ENCODE results near the gene S100A12.

S100A12 gene

DNA sequence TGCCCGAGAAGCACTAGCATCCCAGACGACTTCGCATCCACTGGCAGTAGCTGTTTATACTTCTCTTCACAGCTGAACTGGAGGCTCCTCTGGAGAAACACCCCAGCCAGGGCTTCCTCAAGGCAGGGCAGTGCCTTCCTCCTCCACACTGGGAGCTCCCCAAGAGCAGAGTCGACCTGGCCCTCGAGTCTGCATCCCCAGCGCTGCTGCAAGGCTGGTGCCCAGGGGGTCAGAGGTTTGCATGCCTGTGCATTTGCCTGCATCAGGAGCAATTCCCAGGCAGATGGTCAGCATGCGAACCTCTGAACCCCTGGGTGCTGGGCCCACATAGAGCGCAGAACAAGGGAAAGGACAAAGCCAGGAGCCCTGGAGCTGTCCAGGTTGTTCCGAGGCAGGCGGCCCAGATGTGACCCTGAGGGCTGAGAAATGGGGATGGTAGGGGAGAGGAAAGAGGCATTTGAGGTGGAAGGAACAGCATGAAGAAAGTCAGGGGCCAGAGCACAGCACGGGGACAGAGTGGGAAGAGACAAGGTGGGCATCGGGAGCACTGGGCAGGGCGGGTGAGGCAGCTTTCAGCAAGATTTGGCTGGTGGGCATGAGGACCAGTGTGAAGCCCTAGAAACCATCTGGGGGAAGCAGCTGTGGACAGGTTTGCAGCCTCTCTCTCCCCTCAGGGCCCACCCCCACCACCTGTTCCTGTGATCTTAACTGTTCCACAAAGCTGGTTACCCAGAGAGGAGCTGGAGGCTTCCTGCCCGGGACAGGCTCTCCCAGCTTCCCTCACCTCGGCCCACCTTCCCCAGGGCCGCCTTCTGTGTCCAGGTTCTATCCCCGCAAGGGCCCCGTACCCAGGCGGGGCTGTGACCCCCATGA, 21.9 kb upstream of the S100A12 start:
- DNase-seq (ENCODE audit: low read depth in 3 of 3): no peak

- no peak for DNase-seq (ENCODE audit: low read depth in 3 of 3)
Observed at GRCh38 chr1:153396461-153396860, 21.0 kb upstream of the S100A12 start.

DNA sequence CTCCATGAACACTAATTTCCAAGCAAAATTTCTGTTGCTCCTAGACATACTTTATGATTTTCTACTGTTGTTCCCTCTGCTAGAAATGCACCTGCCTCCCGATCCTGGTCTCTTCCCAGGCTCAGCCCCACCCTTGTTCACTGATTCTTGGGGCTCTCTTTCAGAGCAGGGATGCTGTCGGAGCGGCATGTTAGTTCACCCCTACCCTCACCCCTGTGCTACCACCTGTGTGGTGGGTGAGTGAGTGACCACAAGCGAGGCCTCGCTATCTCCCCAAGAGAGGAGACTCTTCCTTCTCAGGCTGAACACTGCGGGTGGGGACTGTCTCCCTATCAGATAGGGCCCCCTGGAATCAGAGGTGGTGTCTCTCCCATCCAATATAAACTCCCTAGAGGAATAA, 20.4 kb upstream of the S100A12 start:
- DNase-seq (ENCODE audit: low read depth in 3 of 3): no peak

GRCh38 chr1:153395136-153395685, 19.8 kb upstream of the S100A12 start:
- no peak for DNase-seq (ENCODE audit: low read depth in 3 of 3)

DNA sequence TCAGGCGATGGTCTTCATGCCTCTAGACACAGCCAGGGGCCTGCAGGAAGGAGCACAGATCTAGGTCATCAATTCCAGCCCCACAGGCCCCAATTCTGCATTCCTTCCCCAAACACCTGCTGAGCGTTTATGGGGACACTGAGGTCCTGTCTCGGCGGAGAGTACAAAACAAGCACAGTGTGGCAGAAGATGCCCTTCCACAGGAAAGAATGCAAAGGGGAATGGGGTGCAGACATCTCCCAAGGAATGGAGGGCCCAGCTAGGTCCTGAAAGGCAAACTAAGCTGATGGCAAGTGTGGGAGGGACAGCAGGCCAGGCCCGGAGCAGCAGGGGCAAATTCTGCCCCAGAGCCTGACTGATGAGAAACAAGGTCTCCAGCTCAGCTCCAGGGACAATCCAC, 19.0 kb upstream of the S100A12 start:
- DNase-seq (ENCODE audit: low read depth in 3 of 3): no peak

- no peak for DNase-seq (ENCODE audit: low read depth in 3 of 3)
Observed at GRCh38 chr1:153393926-153394325, 18.5 kb upstream of the S100A12 start.

GRCh38 chr1:153392822-153393221, 17.4 kb upstream of the S100A12 start:
- no peak for DNase-seq (ENCODE audit: low read depth in 3 of 3)

DNA sequence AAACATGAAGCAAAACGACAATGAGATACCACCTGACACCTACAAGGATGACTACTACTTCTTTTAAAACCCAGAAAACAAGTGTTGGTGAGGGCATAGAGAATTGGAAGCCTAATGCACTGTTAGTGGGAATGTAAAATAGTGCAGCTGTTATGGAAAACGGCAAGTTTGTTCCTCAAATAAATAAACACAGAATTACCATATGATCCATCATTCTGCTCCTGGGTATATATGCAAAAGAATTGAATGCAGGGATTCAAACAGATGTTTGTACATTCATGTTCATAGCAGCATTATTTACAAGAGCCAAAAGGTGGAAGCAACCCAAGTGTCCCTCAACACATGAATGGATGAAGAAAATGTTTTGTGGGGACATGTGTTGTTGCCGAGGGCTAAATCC, 16.8 kb upstream of the S100A12 start:
- no peak for DNase-seq (ENCODE audit: low read depth in 3 of 3)

DNA sequence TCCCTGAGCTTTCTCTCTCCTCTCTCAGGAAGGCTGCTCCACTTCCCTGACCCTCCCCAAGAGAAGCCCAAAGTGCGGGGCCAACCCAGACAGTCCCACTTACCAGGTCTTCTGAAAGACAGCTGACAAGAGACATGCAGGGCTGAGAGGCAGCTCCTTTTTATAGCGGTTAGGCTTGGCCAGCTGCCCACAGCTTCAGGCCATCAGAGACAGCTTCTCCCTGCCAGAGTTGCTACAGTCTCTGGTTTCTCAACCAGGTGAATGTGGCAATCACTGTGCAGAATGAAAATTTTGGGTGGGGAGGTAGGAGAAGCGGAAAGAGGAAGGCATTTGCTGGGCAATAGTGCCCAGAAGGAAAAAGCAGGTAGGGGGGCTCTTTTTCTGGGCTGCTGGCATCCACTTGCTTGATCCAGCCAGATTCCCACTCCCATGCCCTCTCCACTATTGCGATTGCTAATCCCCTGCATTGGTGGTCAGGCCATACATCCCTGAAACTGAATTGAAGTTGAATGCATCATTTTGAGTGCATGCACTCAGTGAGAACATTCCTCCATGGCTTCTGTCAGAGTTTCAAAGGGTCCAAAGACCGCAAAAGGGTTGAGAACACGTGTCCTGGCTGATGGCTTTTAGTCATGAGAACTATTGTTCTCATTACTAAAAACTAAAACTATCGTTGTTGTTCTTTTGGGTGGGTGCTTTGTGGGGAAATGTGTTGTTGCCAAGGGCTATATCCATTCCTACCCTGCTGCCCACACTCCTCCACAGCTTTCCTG, 15.7 kb upstream of the S100A12 start, which contains the start of gene S100A8:
Gene S100A8 (minus strand): TSS at position 136 of the 773 bp plus-strand sequence. CDS start 538 bp downstream, outside the sequence.
- no peak for DNase-seq (ENCODE audit: low read depth in 3 of 3)

DNA sequence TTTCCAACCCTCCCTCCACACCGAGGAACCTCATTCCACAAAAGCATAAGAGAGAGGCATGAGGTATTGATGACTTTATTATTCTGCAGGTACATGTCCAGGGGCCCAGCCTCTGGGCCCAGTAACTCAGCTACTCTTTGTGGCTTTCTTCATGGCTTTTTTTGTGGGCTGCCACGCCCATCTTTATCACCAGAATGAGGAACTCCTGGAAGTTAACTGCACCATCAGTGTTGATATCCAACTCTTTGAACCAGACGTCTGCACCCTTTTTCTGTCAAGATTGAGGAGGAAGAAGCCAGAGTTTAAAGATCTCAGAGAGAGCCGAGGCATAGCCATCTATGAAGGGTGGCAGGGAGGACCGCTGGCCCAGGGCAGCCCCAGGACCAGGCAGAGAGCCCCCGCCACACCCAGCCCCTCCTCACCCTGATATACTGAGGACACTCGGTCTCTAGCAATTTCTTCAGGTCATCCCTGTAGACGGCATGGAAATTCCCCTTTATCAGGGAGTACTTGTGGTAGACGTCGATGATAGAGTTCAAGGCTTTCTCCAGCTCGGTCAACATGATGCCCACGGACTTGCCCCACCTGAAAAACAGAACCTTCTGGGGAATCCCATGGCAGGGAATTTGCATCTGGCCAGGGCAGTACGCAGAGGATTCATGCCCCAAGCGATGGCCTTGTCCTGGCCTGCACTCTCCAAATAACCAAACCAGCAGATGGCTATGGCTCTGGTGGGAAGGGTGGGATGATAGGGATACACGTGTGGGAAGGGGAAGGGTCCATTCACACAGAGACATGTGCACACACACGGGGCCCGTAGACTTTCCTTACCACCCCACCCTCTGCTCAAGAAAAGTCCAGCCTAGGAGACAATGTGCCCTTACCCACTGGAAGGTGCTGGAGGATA, 14.8 kb upstream of the S100A12 start:
- no peak for DNase-seq (ENCODE audit: low read depth in 3 of 3)

DNA sequence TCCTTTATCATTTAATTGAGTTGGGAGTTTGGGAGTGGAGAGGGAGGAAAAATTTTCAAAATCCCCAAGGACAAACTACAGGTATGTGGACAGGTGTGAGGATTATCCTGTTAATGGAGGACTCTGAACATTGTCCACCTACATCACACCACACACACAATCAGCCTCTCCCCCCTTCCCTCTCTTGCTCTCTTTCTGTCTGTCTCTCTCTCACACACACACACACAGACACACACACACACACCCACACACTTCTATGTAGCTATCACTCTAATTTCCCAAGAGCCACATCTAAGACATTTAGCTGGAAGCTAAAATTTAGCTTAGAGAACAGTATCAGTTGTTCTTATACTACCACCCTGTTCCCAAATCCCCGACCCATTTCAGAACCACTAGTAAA, 14.0 kb upstream of the S100A12 start:
- DNase-seq (ENCODE audit: low read depth in 3 of 3): no peak

DNA sequence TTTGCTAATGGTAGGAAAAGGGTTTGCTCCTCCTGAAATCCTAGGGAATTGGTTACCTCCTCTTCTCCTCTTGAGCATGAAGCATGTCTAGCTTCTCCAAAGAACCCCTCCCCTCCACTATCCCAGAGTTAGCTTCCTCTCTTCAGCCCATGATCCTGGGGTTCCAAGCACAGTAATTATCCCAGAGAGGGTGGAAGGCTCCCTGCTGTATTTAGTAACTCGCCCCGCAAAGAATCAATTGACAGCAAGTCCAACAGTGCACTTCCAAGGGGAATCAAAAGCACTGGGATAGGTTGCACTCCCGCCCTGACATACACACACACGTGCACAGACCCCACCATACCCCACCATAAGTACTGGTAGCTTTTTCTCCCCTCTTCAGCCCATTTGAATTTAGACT, 12.4 kb upstream of the S100A12 start:
- DNase-seq (ENCODE audit: low read depth in 3 of 3): no peak

- DNase-seq (ENCODE audit: low read depth in 3 of 3): no peak
Observed at GRCh38 chr1:153387001-153387400, 11.6 kb upstream of the S100A12 start.

DNA sequence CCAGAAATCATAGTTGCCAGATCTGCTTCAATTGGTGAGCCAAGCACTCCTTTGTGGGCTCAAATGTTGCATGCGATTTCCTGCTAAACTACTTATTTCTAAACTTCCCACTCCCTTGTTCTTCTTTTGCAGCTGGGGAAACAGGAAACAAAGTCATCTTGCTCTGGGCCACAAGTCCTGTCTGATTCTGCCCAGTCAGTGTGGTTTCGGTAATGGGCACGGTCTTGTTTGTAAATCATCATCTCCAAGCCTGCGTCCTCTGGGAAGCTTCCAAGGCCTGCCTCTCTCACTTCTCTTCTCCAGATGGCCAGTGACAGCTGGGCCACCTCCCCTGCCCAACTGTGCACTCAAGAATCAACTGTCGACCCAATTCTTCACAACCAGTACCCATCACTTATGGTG, 11.1 kb upstream of the S100A12 start:
- DNase-seq (ENCODE audit: low read depth in 3 of 3): no peak

GRCh38 chr1:153384958-153385580, 9.6 kb upstream of the S100A12 start:
- no peak for DNase-seq (ENCODE audit: low read depth in 3 of 3)

DNA sequence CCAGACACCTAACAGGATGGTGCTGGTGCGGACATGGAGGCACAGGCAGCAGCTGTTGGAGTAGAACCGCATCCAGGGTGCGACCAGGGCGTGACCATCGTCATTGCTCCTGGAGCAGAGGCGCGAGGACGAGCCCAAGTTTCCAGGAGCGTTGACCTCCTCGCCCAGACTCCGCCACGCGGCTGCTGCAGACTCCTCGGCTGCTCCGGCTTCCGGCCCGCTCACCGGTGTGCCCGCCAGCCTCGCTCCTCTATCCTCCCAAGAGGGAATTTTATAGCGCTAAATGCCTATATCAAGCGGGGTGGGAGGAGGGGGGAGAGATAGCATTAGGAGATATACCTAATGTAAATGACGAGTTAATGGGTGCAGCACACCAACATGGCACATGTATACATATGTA, 5.3 kb upstream of the S100A12 start:
- DNase-seq (ENCODE audit: low read depth in 3 of 3): no peak

GRCh38 chr1:153379591-153379990, 4.2 kb upstream of the S100A12 start:
- no peak for DNase-seq (ENCODE audit: low read depth in 3 of 3)

- DNase-seq (ENCODE audit: low read depth in 3 of 3): no peak
Observed at GRCh38 chr1:153374071-153374470, 1.4 kb downstream of the S100A12 start.

- DNase-seq (ENCODE audit: low read depth in 3 of 3): no peak
Observed at GRCh38 chr1:153372571-153372970, 2.9 kb downstream of the S100A12 start.

GRCh38 chr1:153371231-153371630, 4.2 kb downstream of the S100A12 start:
- no peak for DNase-seq (ENCODE audit: low read depth in 3 of 3)

GRCh38 chr1:153370146-153370545, 5.3 kb downstream of the S100A12 start:
- no peak for DNase-seq (ENCODE audit: low read depth in 3 of 3)

Data from stimulated activated CD4-positive, alpha-beta T cell treated with anti-CD3 and anti-CD28 coated beads, TNF-alpha, amount 100 ng/mL, for 24 hours (primary cell).